Measurements from ENCODE around the gene ABHD16B.

Gene ABHD16B

GRCh38 chr20:63861365-63861934 lies at the start of gene ABHD16B:
Gene ABHD16B (plus strand): TSS chr20:63861498. CDS start chr20:63861541, 43 bp downstream.
- no peak for DNase-seq (ENCODE audit: low spot score)

DNA sequence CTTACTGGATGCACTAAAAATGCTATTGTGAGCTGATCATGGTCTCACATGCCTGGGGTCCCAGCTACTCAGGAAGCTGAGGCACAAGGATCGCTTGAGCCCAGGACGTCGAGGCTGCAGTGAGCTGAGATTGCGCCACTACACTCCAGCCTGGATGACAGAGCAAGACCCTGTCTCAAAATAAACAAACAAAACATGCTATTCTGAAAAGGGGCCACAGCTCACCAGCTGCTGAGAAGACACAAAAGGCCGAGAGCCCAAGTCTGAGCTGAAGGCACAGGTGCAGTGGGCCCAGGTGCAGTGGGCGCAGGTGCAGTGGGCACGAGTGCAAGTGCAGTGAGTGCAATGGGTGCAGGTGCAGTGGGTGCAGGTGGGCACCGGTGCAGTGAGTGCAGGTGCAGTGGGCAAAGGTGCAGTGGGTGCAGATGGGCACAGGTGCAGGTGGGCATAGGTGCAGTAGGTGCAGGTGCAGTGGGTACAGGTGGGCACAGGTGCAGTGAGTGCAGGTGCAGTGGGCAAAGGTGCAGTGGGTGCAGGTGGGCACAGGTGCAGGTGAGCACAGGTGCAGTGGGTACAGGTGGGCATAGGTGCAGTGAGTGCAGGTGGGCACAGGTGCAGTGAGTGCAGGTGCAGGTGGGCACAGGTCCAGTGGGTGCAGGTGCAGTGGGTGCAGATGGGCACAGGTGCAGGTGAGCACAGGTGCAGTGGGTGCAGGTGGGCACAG lies 46.2 kb upstream of the ABHD16B start:
- no peak for DNase-seq (ENCODE audit: low spot score)

GRCh38 chr20:63815615-63816253 lies 45.6 kb upstream of the ABHD16B start:
- no peak for DNase-seq (ENCODE audit: low spot score)

GRCh38 chr20:63819224-63819921 lies 41.9 kb upstream of the ABHD16B start:
- no peak for DNase-seq (ENCODE audit: low spot score)

DNA sequence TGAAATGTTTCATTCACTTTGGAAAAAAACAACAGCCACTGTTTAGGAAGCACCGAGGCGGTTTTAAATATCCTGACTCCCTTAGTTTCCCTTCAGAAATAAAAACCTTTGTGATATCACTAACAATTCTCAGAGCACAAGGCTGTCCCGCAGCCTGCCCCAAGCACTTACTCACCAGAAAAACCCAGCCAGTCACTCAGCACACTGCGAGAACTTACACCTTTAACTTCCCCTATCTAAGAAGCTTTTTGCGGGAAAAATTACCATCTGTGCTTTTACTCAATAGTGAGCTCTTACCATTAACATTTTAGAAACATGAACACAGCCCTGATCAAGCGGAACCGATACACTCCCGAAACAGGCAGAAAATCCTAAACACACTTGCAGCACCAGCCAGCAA lies 39.5 kb upstream of the ABHD16B start:
- DNase-seq (ENCODE audit: low spot score), result no peak

GRCh38 chr20:63822276-63822696 lies 39.0 kb upstream of the ABHD16B start:
- DNase-seq (ENCODE audit: low spot score), result no peak

DNA sequence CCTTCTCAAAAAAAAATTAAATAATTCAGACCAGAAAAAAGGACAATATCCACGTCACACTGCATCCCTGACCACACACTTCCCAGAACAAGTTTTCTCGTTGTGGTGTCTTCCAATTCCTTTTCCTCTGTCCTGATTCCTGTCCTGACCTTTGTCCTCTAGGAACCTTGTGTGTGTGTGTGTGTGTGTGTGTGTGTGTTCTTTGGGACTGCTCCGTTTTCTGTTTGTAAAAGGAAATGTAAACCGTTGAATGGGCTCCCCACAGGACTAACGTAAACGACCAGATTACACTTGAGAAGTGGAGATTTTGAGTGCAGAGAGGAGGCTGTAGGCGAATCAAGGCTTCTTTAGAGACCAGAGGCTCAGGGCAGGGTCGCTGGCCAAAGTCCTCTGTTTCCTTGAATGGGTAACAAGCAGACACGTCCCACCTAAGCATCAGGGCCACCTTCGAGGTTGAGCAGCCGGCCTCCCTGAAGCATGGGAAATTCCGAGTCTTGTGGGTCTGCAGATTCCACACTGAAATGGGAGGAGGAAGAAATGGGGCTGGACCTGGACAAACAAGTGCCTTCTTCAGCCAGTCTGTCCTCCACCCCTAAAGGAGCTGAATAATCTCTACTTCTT lies 37.5 kb upstream of the ABHD16B start:
- DNase-seq (ENCODE audit: low spot score), result no peak

- no peak for DNase-seq (ENCODE audit: low spot score)
These were observed 35.8 kb upstream of the ABHD16B start for GRCh38 chr20:63825331-63826118.

- no peak for DNase-seq (ENCODE audit: low spot score)
These were observed 34.5 kb upstream of the ABHD16B start for GRCh38 chr20:63826753-63827152.

DNA sequence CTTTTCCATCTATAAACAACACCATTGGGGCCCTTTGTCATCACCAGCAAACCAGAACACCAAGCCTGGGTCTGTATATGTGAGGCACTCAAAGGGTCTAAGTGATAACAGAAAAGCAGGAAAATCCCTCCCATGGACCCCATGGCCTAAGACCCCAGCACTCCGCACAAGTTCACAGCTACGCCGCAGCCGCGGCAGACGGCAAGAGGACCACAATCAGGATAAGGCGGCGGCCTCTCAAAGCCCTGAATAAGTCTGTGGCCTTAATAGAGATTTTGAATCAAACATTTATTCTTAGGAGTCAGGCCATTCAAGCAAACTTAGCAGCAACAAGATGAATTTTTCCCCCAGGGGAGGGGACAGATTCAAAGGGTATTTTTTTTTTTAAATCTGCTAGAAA lies 33.2 kb upstream of the ABHD16B start:
- no peak for DNase-seq (ENCODE audit: low spot score)

- no peak for DNase-seq (ENCODE audit: low spot score)
These were observed 32.8 kb upstream of the ABHD16B start for GRCh38 chr20:63828545-63828944.

DNA sequence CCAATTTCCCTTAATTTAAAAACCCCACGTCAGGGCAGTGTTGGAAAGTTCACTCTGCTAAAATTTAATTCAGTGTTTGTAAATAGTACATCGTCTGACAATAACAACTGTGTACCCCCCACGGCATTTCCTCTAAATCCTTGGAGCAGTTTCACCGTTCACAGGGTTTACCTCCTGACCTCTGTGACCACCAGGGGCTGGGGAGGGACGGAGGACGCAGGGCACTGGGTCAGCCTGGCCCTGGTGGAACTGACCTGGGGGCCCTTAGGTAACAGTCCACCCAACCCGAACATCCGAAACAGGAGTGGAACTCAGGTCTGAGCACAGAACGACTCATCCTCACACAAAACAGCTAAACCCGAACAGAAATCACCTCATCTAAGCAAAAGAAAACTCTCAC lies 32.3 kb upstream of the ABHD16B start:
- DNase-seq (ENCODE audit: low spot score), result no peak

DNA sequence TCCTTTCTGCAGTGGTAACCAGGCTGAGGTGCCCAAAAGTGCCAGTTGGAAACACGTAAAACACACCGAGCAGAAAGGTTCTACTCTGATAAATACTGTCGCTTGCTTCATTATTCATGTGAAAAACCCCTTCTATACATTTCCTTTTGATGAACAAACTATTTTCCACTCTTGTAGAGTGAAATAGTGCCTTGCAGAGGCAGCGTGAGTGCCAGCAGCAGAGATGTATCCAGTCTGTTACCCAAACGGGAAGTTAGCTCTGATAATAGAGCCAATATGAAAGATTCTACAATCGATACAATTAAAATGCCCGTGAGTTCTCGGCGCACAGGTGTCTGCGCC lies 31.7 kb upstream of the ABHD16B start:
- no peak for DNase-seq (ENCODE audit: low spot score)

DNA sequence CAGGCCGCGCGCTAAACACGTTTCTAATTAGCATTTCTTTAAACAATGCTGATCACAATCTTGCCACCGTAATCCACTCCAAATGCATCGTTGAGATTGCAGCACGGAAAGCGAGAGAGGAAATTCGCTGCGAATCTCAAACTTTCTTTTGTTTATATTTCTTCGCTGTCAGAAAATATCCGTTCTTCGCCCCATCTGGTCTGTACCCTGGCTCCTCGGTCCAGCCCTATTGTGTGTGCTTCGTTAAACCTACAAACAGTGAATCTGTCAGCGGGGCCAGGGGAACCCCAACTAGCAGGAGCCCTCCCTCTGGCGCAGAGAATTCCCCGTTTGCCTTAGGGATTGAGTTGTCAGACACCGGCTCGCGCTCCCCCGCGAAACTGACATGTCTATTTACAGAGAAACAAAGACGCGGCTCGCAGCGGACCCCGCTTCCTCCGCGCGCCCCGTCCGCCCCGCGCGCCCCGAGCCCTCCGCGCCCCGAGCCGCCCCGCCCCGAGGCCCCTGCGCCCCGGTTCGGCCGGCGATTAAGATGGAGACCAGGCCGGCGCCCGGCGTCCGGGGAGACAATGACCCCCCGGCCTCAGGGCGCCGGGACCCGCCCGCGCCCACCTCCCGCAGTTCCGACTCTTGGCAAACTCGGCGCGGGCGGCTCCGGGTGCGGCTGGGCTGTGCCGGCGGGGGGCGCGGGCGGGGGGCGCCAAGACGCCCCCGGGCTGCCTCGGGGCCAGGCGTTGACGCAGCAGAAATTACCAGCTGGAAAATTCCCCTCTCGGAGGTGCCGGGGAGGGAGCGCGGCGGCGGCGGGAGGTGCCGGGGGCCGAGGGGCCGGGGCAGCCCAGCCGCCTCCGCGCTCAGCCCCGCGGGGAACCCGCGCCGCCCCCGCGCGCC lies 31.1 kb upstream of the ABHD16B start:
- peak; percentile 54 for DNase-seq (ENCODE audit: low spot score)

DNA sequence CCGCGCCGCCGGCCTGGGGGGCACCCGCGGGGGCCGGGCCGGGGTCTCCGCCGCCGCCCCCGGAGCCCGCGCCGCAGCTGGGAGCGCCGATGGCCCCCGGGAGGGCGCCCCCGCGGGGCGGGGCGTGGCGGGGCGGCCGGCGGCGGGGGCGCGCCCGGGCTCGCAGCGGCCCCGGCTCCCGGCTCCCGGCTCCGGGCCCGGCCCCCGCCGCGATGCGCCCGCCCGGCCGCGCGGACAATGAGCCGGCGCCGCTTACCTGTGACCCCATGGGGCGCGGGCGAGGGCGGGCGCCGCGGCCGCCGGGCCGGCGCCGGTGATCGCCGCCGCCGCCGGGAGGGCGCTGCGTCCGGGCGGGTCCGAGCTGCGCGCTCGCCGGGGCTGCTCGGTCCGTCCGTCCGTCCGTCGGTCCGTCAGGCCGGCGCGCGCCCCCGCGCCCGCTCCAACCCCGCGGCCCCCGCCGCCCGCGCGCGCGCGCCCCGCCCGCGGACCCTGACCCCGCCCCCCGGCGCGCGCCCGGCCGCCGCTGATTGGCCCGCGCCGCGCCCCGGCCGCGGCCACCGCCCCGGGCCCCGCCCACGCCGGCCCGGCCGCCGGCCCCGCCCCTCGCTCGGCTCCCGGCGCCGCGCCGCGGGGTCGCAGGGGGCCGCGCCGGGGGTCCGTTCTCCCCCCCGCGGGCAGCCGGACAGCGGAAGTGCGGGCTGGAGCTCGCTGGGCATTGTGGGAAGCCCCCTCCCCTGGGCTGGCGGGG lies 30.3 kb upstream of the ABHD16B start, which contains the start of gene ZBTB46:
ZBTB46 (minus strand) TSS at position 424 of the 748 bp plus-strand sequence. CDS start 40,507 bp downstream, outside the sequence.
- peak; percentile 57 for DNase-seq (ENCODE audit: low spot score)

- no peak for DNase-seq (ENCODE audit: low spot score)
These were observed 29.7 kb upstream of the ABHD16B start for GRCh38 chr20:63831646-63831992.

DNA sequence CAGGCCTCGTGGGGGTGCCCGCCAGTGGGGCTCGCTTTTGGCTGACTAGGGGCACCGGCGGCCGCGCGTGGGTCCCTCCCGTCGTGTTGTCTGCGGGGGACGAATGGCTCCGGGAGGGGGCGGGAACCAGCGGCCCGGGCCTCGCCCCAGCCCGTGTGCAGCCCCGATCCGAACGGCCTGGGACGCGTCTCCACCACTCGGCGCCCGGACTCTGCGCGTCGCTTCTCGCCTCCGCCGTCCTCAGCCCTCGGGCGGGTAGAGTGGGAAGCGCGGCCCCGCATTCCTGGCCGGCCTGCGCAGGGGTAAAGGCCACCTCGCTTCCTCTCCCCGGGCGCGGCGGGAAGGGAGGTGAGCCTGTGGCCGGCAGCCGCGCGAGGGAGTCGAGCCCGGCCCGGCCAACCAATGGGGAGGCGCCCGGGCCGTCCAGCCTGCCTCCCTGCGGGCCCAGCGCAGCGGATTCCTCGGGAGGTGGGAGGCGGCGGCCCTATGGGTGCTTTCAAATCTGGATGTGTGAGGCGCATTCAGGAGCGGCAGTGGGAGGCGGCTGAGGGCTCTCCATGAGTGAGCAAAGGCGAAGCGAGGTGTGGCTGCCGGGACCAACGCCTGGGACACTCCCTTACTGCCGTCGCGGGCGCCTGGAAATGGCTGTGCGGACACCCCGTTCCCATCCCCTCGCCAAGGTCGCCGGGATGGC lies 29.2 kb upstream of the ABHD16B start:
- DNase-seq (ENCODE audit: low spot score), result peak; percentile 87

- no peak for DNase-seq (ENCODE audit: low spot score)
These were observed 27.4 kb upstream of the ABHD16B start for GRCh38 chr20:63833776-63834490.

DNA sequence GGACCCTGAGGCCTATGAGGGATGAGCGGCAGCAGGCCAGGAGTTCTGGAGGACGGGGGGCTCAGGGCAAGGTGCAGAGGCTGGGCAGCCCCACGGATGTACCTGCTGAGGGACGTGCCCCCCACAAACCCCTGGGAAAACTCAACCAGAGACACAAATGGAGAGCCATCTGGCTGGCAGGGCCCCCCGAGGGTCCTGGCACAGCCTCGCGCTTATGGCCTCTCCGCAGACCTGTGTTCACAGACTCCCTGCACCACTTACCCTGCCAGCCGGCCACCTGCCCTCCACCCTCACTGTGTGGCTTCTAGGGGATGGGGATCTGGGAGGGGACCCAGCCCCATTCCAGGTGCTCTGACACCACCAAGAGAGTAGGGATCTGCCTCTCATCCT lies 26.8 kb upstream of the ABHD16B start:
- no peak for DNase-seq (ENCODE audit: low spot score)

All from SW480 (cell line).